Hepatocyte (in vitro differentiated cells): Measurements from ENCODE around the gene C2CD4D. TPM values are rescaled to one million over a fixed set of nuclear protein-coding genes. Genes with fewer than 3 reads are reported as not detected.

ENCODE experiments used
- DNase-seq: peaks from one replicate; pipeline ENCODE4 v3.0.0-alpha.2; 2016; ENCODE audit warnings: low spot score
- H2AFZ ChIP-seq: fragments of 200-600 bp; sonication (generic); 2 replicates; pipeline ENCODE4 v1.6.0; 2016; ENCODE audit warnings: antibody characterized with exemption, mild to moderate bottlenecking
- H3K27ac ChIP-seq: fragments of 200-600 bp; sonication (generic); 2 replicates; pipeline ENCODE4 v1.5.1; 2016; ENCODE audit warnings: mild to moderate bottlenecking
- H3K27me3 ChIP-seq: fragments of 200-600 bp; sonication (generic); 2 replicates; pipeline ENCODE4 v1.6.1; 2016
- H3K36me3 ChIP-seq: fragments of 200-600 bp; sonication (generic); replicated peaks from 2 replicates; pipeline ENCODE4 v1.5.1; 2016; ENCODE audit warnings: low read depth; ENCODE audit not compliant: insufficient read depth
- H3K4me1 ChIP-seq: fragments of 200-600 bp; sonication (generic); 2 replicates; pipeline ENCODE4 v1.5.1; 2016; ENCODE audit warnings: mild to moderate bottlenecking, moderate library complexity; ENCODE audit not compliant: insufficient read depth
- H3K4me2 ChIP-seq: fragments of 200-600 bp; sonication (generic); 2 replicates; pipeline ENCODE4 v1.6.0; 2016
- H3K4me3 ChIP-seq: fragments of 200-600 bp; sonication (generic); 2 replicates; pipeline ENCODE4 v1.5.1; 2016; ENCODE audit warnings: mild to moderate bottlenecking
- H3K79me2 ChIP-seq: fragments of 200-600 bp; sonication (generic); 2 replicates; pipeline ENCODE4 v1.6.0; 2017; ENCODE audit warnings: mild to moderate bottlenecking
- H3K9me2 ChIP-seq: fragments of 200-600 bp; sonication (generic); replicated peaks from 2 replicates; pipeline ENCODE4 v1.6.0; 2017; ENCODE audit warnings: mild to moderate bottlenecking; ENCODE audit not compliant: insufficient read depth
- H3K9me3 ChIP-seq: fragments of 200-600 bp; sonication (generic); 2 replicates; pipeline ENCODE4 v1.5.1; 2016; ENCODE audit warnings: low read depth, mild to moderate bottlenecking
- H4K20me1 ChIP-seq: fragments of 200-600 bp; sonication (generic); 2 replicates; pipeline ENCODE4 v1.6.0; 2016; ENCODE audit warnings: mild to moderate bottlenecking; ENCODE audit not compliant: insufficient read depth, poor library complexity, severe bottlenecking
- EZH2 ChIP-seq: fragments of 200-600 bp; sonication (generic); IDR thresholded peaks from 2 replicates; pipeline ENCODE4 v1.6.1; 2016; ENCODE audit warnings: antibody characterized with exemption, mild to moderate bottlenecking, borderline replicate concordance
- EZH2phosphoT487 ChIP-seq: fragments of 200-600 bp; sonication (generic); IDR thresholded peaks from one replicate; pipeline ENCODE4 v1.6.1; 2018; ENCODE audit warnings: antibody characterized with exemption, mild to moderate bottlenecking, low read depth, moderate library complexity; ENCODE audit not compliant: unreplicated experiment, severe bottlenecking
- WGBS: methylation state at CpG from one replicate; pipeline ENCODE4 v1.1.6; 2016; ENCODE audit warnings: low lambda C conversion rate; ENCODE audit errors: missing lambda C conversion rate; 5-methylcytosine and 5-hydroxymethylcytosine counted together
- polyA plus RNA-seq: library from polyadenylated mRNA; unstranded; fragments of >200 nt; fragmentation: Nextera tagmentation; extraction: Ambion mirVana; gene quantifications from 2 replicates; pipeline ENCODE4 v1.2.1, GENCODE V29; 2016
- total RNA-seq: library from RNA; depleted of rRNA; stranded (reverse); fragments of >200 nt; gene quantifications from 2 replicates; pipeline ENCODE4 v1.2.3, GENCODE V29; 2014
- TF ChIP-seq, protein P1 (sequence below): fragments of 200-600 bp; sonication (generic); IDR thresholded peaks from 2 replicates; pipeline ENCODE4 v1.5.1; 2016; ENCODE audit warnings: antibody characterized with exemption, mild to moderate bottlenecking; ENCODE audit not compliant: poor library complexity

The C2CD4D gene
- total and polyA plus RNA-seq, 2 experiments from 2014 or later = 1.1 TPM; not detected in 1

DNA sequence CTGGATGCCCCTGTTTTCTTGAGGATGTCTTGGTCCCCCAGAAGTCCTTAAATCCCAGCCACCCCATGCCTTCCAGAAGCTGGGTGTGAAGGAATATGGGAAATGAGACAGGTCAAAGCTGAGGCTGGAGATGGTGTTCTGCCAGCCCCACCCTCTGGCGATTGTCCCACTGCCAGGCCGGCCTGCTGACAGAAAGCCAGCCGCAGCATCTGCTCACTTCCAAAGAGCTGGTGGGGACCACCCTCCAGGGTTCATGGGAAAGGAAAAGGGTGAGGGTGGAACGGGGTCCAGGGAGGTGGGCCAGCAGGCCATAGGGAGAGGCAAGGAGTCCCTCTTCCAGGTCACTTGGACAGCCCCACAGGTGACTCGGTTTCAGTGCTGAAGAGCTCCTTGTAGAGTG is 32.5 kb downstream of the C2CD4D start:
- no peak for DNase-seq
- Histone ChIP-seq H3K9me3 (no peaks in the 10 kb centered on the region), H3K79me2 (no peaks in the 10 kb centered on the region), H4K20me1 (no peaks in the 10 kb centered on the region), H2AFZ (no peak overlapping the region), H3K4me1 (no peaks in the 10 kb centered on the region), H3K9me2 (no peaks in the 10 kb centered on the region), H3K36me3 (no peaks in the 10 kb centered on the region), H3K4me3 (no peak overlapping the region), H3K4me2 (no peak overlapping the region), H3K27me3 (peaks cover 13% of the 10 kb centered on the region), H3K27ac (no peak overlapping the region)
- TF ChIP-seq, protein P1, sequence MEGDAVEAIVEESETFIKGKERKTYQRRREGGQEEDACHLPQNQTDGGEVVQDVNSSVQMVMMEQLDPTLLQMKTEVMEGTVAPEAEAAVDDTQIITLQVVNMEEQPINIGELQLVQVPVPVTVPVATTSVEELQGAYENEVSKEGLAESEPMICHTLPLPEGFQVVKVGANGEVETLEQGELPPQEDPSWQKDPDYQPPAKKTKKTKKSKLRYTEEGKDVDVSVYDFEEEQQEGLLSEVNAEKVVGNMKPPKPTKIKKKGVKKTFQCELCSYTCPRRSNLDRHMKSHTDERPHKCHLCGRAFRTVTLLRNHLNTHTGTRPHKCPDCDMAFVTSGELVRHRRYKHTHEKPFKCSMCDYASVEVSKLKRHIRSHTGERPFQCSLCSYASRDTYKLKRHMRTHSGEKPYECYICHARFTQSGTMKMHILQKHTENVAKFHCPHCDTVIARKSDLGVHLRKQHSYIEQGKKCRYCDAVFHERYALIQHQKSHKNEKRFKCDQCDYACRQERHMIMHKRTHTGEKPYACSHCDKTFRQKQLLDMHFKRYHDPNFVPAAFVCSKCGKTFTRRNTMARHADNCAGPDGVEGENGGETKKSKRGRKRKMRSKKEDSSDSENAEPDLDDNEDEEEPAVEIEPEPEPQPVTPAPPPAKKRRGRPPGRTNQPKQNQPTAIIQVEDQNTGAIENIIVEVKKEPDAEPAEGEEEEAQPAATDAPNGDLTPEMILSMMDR = no peak
- TF ChIP-seq EZH2 = no peak
- no peak for TF ChIP-seq EZH2phosphoT487
- WGBS = 80% methylated on average over 5 of the region's 5 CpGs

GRCh38 chr1:151806170-151806569 is 33.5 kb downstream of the C2CD4D start:
- Histone ChIP-seq H3K79me2 (no peaks in the 10 kb centered on the region), H4K20me1 (no peaks in the 10 kb centered on the region), H2AFZ (no peak overlapping the region), H3K4me1 (no peaks in the 10 kb centered on the region), H3K36me3 (no peaks in the 10 kb centered on the region), H3K9me3 (no peaks in the 10 kb centered on the region), H3K27me3 (peaks cover 13% of the 10 kb centered on the region), H3K4me2 (no peak overlapping the region), H3K9me2 (no peaks in the 10 kb centered on the region), H3K27ac (no peak overlapping the region), H3K4me3 (no peak overlapping the region)
- 83% methylated on average over 7 of the region's 7 CpGs for WGBS
- no peak for DNase-seq
- TF ChIP-seq, protein P1 = no peak
- no peak for TF ChIP-seq EZH2
- TF ChIP-seq EZH2phosphoT487 = no peak

GRCh38 chr1:151805066-151805820 is 34.4 kb downstream of the C2CD4D start, which contains the start of gene LINGO4:
Gene LINGO4, minus strand, starts transcription at chr1:151805419. Its CDS starts 2,715 bp downstream, at chr1:151802704.
- H3K4me3 ChIP-seq = no peak within 1 kb of the TSS
- H3K4me2 ChIP-seq = no peak within 1 kb of the TSS
- H3K4me1 ChIP-seq = no peaks in the 10 kb centered on the region
- TF ChIP-seq, protein P1 = no peak
- no peak for TF ChIP-seq EZH2phosphoT487
- TF ChIP-seq EZH2 = no peak
- 79% methylated on average over 12 of the region's 12 CpGs for WGBS
- no peaks in the 10 kb centered on the region for H3K79me2 ChIP-seq
- H3K36me3 ChIP-seq = no peaks in the 10 kb centered on the region
- H3K27ac ChIP-seq = no peak within 1 kb of the TSS
- no peaks in the 10 kb centered on the region for H3K9me2 ChIP-seq
- H3K9me3 ChIP-seq = no peaks in the 10 kb centered on the region
- no peak within 1 kb of the TSS for H2AFZ ChIP-seq
- H4K20me1 ChIP-seq = no peaks in the 10 kb centered on the region
- peaks cover 13% of the 10 kb centered on the region for H3K27me3 ChIP-seq
- no peak for DNase-seq
